Subcutaneous adipose tissue (tissue), 4 donors: ENCODE results near the gene VPS51. TPM values are rescaled to one million over a fixed set of nuclear protein-coding genes. Genes with fewer than 3 reads are reported as not detected.

Experiments
- CTCF ChIP-seq: fragments of 450-650 bp; IDR thresholded peaks from one replicate; pipeline ENCODE4 v1.5.1; 2016; ENCODE audit warnings: low read depth, mild to moderate bottlenecking, control low read depth, antibody characterized with exemption, moderate library complexity
- total RNA-seq, 4 donors: library from RNA; depleted of rRNA; stranded (reverse); fragments of >200 nt; gene quantifications; one replicate each; pipeline ENCODE4 v1.1.0, GENCODE V29; 2016

Gene VPS51
- total RNA-seq, 4 donors from 2014 or later: 84.8 to 300 (median 174) TPM

GRCh38 chr11:65077451-65077850 lies 18.6 kb upstream of the VPS51 start:
- no peak for TF ChIP-seq CTCF

DNA sequence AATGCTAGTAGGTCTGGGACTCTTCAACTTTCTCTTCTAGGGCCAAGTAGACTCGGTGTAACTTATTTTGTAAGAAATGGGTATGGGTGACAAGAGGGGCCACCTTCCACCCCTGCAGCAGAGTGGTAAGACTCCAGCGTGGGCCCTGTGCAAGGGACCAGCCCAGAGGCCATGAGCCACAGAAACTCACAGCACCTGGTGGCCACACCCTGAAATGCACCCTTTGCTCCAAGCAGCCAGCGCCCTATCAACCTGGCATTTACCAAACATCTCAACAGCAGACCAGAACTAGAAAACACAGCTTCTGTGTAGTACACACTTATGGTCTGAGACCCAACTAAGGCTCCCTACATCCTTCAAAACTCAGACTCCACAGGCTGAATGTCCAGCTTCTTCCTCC lies 17.9 kb upstream of the VPS51 start:
- TF ChIP-seq CTCF: no peak

DNA sequence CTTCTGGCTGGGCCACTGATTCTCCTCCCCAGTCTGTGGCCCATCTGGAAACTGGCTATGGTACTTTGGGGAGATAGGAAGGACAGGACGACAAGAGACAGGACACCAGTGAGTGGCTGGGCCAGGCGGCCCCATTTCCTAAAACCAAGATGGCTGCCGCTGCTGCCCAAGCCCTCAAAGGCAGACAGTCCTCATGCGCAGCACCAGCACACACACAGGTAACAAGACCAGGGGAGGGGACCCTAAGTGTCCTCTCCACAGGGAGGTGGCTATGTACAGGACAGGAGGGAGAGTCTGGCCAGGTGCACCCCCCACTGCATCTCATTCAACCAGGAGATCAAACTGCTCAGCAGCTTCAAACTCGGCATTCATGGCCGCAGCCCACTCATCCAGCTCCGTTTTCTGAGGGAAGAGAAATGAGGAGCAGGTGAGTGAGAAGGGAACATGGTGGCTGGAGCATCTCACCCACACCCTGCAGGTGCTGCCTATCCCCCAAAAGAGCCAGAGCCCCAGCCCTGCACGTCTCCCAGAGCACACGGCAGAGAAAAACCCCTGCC lies 17.1 kb upstream of the VPS51 start:
- no peak for TF ChIP-seq CTCF

DNA sequence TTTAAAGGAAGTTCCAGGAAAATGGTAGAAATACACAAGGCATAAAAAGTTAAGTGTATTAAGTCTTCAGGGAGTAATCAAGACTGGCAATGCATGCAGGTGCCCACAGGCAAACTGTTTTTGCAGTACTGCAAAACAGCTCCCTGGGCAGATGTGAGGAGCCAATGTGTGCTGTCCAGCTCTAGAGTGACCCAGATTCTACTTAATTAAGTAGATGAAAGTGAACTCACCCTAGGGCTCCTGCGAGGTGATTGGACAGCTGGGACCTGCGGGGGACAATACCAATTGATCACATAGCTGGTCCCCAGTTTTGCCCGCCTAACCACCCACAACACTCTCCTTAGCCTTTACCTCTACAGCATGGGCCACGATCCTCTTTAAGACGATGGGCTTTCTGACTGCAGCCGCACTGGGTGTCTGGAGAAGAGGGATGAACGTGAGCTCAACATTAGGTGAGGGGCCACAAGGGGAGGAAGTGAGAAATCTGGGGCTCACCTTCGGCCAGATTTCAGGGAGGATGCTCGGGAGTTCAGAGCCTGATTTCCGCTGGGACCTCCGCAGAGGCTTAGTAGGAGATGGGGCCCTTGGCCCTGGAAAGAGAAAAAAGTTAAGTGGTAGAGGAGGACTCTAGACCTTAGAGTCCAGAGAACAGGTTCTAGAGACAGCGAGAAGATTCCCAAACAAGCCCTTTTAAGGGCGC lies 12.7 kb upstream of the VPS51 start:
- no peak for TF ChIP-seq CTCF

DNA sequence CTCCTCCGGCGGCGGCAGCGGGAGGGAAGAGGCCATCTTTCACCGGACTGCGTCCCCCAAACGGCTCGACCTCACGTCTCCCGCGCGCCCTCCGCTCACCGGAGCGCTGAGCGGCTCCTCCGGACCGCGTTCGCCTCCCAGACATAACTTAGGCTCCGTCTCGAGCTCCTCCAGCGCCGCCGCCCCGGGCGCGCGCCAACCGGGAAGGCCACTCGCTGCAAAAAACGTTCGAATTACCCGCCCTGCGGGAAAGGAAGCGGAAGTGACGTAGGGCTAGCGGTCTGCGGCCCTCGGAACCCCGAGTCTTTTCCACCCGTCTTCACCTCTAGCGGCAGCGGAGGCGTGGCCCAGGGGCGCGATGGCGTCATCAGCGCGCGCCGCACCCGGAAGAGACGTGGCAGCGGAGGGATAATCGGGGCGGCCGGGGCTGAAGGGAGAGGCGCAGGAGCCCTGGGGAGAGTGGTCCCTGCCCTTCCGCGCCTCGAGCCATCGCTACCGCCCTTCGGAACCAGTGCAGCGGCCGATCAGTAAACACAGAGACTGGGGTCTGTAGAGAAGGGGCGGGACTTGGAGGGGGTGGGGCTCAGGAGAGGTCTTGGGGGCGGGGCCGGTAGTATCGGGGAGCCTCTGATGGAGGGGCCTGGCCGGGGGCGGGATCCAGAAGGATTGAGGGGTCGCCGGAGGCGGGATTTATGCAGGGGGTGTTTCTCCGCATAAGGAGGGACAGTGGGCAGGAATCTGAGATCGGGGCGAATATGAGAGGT lies 12.0 kb upstream of the VPS51 start, which contains the start of the genes CDCA5 and ZFPL1:
Gene CDCA5 (minus strand): TSS at position 207 of the 764 bp plus-strand sequence. CDS start 62 bp downstream, at position 145.
Gene ZFPL1 (plus strand): TSS at position 389 of the 764 bp plus-strand sequence. CDS start 477 bp downstream, outside the sequence.
- no peak for TF ChIP-seq CTCF

DNA sequence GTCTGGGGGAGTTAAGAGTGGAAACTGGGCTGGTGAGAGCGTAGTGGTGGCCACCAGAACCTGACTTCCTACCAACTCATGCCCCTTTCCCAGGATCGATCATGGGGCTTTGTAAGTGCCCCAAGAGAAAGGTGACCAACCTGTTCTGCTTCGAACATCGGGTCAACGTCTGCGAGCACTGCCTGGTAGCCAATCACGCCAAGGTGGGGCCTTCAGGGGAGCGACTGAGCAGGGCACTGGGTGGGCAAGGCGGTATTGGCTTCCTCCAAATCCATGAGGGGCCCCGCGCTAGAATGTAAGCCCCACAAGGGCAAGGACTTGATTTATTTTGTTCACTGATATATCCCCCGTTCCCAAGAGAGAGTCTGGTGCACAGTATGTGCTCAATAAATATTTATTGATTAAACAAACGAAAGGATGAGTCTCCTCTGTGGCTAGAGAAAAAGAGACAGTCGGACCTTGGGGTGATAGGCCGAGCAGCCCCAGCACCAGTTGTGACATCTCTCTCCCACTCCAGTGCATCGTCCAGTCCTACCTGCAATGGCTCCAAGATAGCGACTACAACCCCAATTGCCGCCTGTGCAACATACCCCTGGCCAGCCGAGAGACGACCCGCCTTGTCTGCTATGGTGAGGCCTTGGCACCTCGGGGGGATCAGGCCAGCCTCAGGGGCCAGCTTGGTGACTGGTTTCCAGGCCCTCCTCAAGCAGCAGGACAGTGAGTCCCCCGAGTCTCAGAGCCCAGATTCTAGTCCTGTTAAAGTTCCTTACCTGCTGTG lies 11.2 kb upstream of the VPS51 start:
- TF ChIP-seq CTCF: no peak
